GM23338 (cell line): ENCODE data around the gene ZNF774.

Experiments used
- CREB1 ChIP-seq: fragments of 250-450 bp; sonication (Bioruptor Pico); IDR thresholded peaks from 2 replicates; pipeline ENCODE4 v1.5.0; 2020; ENCODE audit warnings: low read depth, mild to moderate bottlenecking, moderate library complexity
- EZH2 ChIP-seq: fragments of 200-600 bp; sonication (generic); IDR thresholded peaks from one replicate; pipeline ENCODE4 v1.8.0; 2017; ENCODE audit warnings: antibody characterized with exemption, mild to moderate bottlenecking, low read depth; ENCODE audit not compliant: unreplicated experiment
- EZH2phosphoT487 ChIP-seq: fragments of 200-600 bp; sonication (generic); IDR thresholded peaks from one replicate; pipeline ENCODE4 v1.8.1; 2018; ENCODE audit warnings: antibody characterized with exemption; ENCODE audit not compliant: unreplicated experiment
- JUNB ChIP-seq: IDR thresholded peaks from one replicate; pipeline ENCODE4 v1.6.1; 2016; ENCODE audit warnings: antibody characterized with exemption; ENCODE audit not compliant: unreplicated experiment
- NANOG ChIP-seq: IDR thresholded peaks from 2 replicates; pipeline ENCODE4 v1.6.1; 2016; ENCODE audit warnings: antibody characterized with exemption, borderline replicate concordance
- POLR2AphosphoS5 ChIP-seq: IDR thresholded peaks from 2 replicates; pipeline ENCODE4 v1.6.1; 2016; ENCODE audit warnings: antibody characterized with exemption, low read depth
- STAT1 ChIP-seq: IDR thresholded peaks from one replicate; pipeline ENCODE4 v1.6.1; 2016; ENCODE audit warnings: antibody characterized with exemption; ENCODE audit not compliant: unreplicated experiment
- ZNF331 ChIP-seq: fragments of 250-450 bp; sonication (Bioruptor Pico); IDR thresholded peaks from 2 replicates; pipeline ENCODE4 v1.5.0; 2020; ENCODE audit warnings: low read depth, mild to moderate bottlenecking, moderate library complexity
- TF ChIP-seq, protein P1 (sequence below), 2 experiments: fragments of 200-600 bp in 1 of 2; sonication (generic) in 1 of 2; conservative IDR thresholded peaks; 2 replicates each; pipeline versions ENCODE4 v1.5.1 to v1.6.1; 2016 to 2017; ENCODE audit warnings: antibody characterized with exemption in 2 of 2, low read depth in 2 of 2, mild to moderate bottlenecking in 2 of 2, moderate library complexity in 1 of 2
- TF ChIP-seq, protein P2 (sequence below): IDR thresholded peaks from 2 replicates; pipeline ENCODE4 v1.6.1; 2016; ENCODE audit warnings: antibody characterized with exemption
- TF ChIP-seq, protein P3 (sequence below): IDR thresholded peaks from one replicate; pipeline ENCODE4 v1.6.1; 2018; ENCODE audit warnings: antibody characterized with exemption; ENCODE audit not compliant: unreplicated experiment
- TF ChIP-seq, protein P4 (sequence below): fragments of 250-450 bp; sonication (Bioruptor Pico); IDR thresholded peaks from 2 replicates; pipeline ENCODE4 v1.5.0; 2020; ENCODE audit warnings: mild to moderate bottlenecking, moderate library complexity

DNA sequence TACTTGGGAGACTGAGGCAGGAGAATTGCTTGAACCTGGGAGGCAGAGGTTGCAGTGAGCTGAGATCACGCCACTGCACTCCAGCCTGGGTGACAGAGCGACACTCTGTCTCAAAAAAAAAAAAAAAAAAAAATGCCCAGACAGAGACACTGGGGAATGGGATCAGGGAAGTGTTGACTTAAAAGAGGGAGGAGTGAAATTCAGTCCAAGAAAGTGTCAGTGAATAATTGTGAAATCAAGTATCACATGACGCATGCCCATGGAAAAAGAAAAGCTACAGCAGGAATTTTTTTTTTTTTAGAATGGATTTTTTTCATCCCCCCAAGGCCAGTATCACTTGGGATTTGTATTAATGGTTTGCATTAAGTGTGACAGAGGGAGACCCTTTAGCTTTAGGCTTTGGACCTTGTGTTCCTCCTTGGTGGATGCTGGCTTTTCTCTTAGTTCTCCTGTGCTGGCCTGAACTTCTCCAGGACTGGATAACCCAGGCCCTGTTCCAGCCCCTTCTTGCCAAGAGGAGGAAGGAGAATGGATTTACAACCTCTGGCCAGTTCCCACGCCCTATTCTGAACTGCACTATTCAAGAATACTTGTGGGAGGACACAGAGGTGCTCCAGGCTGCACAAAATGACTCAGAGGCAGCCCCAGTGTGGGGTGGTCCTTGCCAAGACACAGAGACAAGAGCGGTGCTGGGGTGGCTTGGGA is 36.7 kb upstream of the ZNF774 start:
- TF ChIP-seq EZH2: no peak
- TF ChIP-seq, protein P1, sequence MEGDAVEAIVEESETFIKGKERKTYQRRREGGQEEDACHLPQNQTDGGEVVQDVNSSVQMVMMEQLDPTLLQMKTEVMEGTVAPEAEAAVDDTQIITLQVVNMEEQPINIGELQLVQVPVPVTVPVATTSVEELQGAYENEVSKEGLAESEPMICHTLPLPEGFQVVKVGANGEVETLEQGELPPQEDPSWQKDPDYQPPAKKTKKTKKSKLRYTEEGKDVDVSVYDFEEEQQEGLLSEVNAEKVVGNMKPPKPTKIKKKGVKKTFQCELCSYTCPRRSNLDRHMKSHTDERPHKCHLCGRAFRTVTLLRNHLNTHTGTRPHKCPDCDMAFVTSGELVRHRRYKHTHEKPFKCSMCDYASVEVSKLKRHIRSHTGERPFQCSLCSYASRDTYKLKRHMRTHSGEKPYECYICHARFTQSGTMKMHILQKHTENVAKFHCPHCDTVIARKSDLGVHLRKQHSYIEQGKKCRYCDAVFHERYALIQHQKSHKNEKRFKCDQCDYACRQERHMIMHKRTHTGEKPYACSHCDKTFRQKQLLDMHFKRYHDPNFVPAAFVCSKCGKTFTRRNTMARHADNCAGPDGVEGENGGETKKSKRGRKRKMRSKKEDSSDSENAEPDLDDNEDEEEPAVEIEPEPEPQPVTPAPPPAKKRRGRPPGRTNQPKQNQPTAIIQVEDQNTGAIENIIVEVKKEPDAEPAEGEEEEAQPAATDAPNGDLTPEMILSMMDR (conservative IDR thresholded peaks at IDR 0.05; ENCODE audit: low read depth in 2 of 2): no peak
- TF ChIP-seq EZH2phosphoT487: no peak
- no peak for TF ChIP-seq NANOG
- TF ChIP-seq, protein P2, sequence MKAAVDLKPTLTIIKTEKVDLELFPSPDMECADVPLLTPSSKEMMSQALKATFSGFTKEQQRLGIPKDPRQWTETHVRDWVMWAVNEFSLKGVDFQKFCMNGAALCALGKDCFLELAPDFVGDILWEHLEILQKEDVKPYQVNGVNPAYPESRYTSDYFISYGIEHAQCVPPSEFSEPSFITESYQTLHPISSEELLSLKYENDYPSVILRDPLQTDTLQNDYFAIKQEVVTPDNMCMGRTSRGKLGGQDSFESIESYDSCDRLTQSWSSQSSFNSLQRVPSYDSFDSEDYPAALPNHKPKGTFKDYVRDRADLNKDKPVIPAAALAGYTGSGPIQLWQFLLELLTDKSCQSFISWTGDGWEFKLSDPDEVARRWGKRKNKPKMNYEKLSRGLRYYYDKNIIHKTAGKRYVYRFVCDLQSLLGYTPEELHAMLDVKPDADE: no peak
- no peak for TF ChIP-seq JUNB
- no peak for TF ChIP-seq CREB1
- no peak for TF ChIP-seq POLR2AphosphoS5
- TF ChIP-seq STAT1: no peak
- TF ChIP-seq, protein P3, sequence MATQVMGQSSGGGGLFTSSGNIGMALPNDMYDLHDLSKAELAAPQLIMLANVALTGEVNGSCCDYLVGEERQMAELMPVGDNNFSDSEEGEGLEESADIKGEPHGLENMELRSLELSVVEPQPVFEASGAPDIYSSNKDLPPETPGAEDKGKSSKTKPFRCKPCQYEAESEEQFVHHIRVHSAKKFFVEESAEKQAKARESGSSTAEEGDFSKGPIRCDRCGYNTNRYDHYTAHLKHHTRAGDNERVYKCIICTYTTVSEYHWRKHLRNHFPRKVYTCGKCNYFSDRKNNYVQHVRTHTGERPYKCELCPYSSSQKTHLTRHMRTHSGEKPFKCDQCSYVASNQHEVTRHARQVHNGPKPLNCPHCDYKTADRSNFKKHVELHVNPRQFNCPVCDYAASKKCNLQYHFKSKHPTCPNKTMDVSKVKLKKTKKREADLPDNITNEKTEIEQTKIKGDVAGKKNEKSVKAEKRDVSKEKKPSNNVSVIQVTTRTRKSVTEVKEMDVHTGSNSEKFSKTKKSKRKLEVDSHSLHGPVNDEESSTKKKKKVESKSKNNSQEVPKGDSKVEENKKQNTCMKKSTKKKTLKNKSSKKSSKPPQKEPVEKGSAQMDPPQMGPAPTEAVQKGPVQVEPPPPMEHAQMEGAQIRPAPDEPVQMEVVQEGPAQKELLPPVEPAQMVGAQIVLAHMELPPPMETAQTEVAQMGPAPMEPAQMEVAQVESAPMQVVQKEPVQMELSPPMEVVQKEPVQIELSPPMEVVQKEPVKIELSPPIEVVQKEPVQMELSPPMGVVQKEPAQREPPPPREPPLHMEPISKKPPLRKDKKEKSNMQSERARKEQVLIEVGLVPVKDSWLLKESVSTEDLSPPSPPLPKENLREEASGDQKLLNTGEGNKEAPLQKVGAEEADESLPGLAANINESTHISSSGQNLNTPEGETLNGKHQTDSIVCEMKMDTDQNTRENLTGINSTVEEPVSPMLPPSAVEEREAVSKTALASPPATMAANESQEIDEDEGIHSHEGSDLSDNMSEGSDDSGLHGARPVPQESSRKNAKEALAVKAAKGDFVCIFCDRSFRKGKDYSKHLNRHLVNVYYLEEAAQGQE: no peak
- TF ChIP-seq, protein P4, sequence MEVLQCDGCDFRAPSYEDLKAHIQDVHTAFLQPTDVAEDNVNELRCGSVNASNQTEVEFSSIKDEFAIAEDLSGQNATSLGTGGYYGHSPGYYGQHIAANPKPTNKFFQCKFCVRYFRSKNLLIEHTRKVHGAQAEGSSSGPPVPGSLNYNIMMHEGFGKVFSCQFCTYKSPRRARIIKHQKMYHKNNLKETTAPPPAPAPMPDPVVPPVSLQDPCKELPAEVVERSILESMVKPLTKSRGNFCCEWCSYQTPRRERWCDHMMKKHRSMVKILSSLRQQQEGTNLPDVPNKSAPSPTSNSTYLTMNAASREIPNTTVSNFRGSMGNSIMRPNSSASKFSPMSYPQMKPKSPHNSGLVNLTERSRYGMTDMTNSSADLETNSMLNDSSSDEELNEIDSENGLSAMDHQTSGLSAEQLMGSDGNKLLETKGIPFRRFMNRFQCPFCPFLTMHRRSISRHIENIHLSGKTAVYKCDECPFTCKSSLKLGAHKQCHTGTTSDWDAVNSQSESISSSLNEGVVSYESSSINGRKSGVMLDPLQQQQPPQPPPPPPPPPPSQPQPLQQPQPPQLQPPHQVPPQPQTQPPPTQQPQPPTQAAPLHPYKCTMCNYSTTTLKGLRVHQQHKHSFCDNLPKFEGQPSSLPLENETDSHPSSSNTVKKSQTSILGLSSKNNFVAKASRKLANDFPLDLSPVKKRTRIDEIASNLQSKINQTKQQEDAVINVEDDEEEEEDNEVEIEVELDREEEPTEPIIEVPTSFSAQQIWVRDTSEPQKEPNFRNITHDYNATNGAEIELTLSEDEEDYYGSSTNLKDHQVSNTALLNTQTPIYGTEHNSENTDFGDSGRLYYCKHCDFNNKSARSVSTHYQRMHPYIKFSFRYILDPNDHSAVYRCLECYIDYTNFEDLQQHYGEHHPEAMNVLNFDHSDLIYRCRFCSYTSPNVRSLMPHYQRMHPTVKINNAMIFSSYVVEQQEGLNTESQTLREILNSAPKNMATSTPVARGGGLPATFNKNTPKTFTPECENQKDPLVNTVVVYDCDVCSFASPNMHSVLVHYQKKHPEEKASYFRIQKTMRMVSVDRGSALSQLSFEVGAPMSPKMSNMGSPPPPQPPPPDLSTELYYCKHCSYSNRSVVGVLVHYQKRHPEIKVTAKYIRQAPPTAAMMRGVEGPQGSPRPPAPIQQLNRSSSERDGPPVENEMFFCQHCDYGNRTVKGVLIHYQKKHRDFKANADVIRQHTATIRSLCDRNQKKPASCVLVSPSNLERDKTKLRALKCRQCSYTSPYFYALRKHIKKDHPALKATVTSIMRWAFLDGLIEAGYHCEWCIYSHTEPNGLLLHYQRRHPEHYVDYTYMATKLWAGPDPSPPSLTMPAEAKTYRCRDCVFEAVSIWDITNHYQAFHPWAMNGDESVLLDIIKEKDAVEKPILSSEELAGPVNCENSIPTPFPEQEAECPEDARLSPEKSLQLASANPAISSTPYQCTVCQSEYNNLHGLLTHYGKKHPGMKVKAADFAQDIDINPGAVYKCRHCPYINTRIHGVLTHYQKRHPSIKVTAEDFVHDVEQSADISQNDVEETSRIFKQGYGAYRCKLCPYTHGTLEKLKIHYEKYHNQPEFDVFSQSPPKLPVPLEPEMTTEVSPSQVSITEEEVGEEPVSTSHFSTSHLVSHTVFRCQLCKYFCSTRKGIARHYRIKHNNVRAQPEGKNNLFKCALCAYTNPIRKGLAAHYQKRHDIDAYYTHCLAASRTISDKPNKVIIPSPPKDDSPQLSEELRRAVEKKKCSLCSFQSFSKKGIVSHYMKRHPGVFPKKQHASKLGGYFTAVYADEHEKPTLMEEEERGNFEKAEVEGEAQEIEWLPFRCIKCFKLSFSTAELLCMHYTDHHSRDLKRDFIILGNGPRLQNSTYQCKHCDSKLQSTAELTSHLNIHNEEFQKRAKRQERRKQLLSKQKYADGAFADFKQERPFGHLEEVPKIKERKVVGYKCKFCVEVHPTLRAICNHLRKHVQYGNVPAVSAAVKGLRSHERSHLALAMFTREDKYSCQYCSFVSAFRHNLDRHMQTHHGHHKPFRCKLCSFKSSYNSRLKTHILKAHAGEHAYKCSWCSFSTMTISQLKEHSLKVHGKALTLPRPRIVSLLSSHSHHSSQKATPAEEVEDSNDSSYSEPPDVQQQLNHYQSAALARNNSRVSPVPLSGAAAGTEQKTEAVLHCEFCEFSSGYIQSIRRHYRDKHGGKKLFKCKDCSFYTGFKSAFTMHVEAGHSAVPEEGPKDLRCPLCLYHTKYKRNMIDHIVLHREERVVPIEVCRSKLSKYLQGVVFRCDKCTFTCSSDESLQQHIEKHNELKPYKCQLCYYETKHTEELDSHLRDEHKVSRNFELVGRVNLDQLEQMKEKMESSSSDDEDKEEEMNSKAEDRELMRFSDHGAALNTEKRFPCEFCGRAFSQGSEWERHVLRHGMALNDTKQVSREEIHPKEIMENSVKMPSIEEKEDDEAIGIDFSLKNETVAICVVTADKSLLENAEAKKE (CRISPR knock-in tag): no peak
- TF ChIP-seq ZNF331 (CRISPR knock-in tag): no peak
